ENCODE results near the gene C19orf33.

C19orf33 gene

DNA sequence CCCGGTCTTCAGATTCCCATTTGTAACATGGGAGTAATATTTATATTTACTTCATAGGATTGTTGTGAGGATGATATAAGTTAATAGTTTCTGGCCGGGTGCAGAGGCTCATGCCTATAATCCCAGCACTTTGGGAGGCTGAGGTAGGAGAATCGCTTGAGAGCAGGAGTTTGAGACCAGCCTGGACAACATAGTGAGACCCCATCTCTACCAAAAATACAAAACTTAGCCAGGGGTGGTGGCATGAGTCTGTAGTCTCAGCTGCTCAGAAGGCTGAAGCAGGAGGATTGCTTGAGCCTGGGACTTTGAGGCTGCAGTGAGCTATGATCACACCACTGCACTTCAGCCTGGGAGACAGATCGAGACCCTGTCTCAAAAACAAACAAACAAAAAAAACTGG, 42.8 kb downstream of the C19orf33 start:
- no peak for FAIRE-seq

DNA sequence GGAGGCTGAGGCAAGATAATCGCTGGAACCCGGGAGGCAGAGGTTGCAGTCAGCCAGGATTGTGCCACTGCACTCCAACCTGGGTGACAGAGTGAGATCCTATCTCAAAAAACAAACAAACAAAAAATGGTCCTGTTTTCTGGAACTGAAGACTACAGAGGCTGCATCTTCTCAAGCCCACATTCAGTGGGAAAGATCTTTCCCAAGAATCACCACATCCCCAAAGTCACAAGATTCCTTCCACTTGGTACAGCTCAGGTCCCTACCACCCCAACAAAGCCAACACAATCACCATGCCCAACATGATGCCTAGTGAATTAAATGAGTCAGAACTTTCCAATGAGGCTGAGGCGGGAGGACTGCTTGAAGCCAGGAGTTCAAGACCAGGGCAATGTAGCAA, 46.8 kb downstream of the C19orf33 start:
- no peak for FAIRE-seq

DNA sequence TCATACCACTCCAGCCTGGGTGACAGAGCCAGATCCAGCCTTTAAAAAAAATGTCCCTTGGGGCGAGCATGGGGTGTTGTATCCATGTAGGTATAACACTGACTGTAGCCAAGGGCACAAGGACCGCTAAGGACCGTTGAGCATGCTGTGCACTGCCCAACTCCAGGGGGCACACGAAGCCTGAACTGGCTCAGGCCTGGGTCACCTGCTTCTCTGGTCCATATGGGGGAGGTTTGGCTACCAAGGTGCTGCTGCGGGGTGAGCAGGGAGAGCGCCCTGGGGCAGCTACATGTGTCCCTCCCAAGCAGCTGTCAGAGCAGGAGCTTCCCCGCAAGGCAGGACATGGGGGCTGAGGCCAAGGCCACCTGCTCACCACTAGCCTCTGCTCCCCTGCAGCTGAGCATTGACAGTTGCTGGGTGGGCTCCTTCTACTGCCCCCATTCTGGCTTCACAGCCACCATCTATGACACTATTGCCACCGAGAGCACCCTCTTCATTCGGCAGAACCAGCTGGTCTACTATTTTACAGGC, 47.9 kb downstream of the C19orf33 start:
- FAIRE-seq, result no peak

DNA sequence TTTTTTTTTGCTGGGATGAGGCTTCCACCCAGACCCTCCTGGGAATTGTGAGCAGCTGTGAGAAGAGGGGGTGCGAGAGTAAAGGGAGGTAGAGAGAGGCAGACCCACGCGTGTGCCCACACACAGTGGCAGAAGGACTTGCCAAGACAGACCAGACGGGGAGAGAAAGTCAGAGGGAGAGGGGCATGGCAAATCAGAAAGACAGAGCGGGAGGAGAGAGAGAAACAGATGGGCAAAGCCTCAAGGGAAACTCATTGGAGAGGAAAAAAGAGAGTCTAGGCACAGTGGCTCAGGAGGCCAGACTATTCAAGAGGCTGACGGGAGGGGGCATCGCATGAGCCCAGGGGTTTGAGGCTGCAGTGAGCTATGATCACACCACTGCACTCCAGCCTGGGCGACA, 48.6 kb downstream of the C19orf33 start:
- FAIRE-seq, result no peak
